Stimulated activated CD8-positive, alpha-beta memory T cell treated with anti-CD3 and anti-CD28 coated beads, Interleukin-12 subunit alpha, Interleukin-12 subunit beta, amount 100 ng/mL, for 24 hours (primary cell): ENCODE results near the gene ZSWIM7.
"Not testable (repeated sequence)": the region's sequence is repeated elsewhere in the genome, so short reads cannot be mapped to it uniquely, and the experiment has no call there.

Source experiments
- DNase-seq: peaks from one replicate; pipeline ENCODE4 v3.0.0-alpha.2; 2020; ENCODE audit errors: extremely low read depth

ZSWIM7 gene

DNA sequence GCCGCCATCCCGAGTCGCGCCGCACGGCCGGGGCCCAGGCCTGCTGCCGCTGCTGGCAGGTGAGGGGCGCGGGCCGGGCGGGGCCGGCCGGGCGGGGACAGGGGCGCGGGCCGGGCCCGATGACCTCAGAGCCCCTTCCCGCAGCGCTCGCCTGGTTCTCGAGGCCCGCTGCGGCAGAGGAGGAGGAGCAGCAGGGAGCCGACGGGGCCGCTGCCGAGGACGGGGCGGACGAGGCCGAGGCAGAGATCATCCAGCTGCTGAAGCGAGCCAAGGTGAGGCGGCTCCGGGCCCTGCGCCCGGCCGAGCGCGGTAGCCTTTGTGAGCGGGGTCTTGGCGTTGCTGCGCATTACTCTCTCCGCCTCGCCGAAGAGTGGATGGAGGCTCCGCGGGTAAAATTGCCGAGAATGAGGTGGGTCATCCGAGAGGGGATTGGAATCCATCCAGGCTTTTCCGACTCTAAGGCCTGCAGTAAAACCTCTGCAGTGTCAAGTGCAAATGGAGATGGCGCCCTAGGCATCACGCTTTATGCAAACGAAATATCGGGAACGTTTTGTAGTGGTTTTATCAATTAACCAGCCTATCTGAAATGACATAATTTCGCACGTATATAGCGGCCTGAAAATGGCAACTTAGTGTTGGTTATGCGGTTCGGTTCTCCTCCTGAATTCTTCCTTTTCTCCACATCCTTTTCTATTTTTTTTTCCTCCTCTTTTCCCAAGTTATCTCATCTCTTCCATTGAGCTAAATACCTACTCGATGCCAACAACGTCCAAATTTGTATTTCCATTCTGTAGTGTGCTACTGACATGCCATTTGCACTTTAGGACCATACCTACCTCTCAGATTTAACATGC, 697 bp upstream of the ZSWIM7 start:
- no peak for DNase-seq

DNA sequence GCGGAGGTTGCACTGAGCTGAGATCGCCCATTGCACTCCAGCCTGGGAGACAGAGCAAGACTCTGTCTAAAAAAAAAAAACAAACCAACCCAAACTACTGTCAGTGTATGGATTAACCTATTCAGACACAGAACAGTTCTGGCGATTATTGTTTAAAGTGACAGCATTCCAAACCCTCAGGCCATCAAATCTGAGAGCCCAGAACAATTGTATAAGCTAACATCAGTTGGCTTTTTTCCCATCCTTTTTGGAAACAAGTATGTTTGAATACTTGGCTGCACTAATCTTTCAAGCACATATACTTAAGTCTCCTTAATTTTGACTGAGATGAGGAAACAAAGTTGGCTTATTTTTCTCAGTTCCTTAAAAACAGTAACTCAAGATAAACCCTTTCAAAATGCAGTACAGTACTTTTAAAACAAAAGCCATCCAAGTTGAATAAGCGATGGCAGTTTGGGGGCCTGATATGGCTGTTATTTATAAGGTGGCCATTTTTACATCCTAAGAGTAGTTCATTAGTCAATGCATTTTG, 1.4 kb downstream of the ZSWIM7 start:
- no peak for DNase-seq

DNA sequence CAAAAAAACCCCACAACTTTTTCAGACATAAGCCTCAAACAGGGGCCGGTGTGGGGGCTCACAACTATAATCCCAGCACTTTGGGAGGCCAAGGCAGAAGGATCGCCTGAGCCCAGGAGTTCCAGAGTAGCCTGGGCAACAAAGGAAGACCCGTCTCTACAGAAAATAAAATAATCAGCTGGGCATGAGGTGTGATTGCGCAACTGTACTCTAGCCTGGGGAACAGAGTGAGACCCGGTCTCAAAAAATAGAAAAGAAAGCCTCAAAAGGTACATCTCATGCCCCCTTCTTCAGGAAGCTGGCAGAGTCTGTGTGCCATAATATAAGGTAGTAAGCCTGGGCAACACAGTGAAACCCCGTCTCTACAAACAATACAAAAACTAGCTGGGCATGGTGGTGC, 3.2 kb downstream of the ZSWIM7 start:
- DNase-seq, result no peak

DNA sequence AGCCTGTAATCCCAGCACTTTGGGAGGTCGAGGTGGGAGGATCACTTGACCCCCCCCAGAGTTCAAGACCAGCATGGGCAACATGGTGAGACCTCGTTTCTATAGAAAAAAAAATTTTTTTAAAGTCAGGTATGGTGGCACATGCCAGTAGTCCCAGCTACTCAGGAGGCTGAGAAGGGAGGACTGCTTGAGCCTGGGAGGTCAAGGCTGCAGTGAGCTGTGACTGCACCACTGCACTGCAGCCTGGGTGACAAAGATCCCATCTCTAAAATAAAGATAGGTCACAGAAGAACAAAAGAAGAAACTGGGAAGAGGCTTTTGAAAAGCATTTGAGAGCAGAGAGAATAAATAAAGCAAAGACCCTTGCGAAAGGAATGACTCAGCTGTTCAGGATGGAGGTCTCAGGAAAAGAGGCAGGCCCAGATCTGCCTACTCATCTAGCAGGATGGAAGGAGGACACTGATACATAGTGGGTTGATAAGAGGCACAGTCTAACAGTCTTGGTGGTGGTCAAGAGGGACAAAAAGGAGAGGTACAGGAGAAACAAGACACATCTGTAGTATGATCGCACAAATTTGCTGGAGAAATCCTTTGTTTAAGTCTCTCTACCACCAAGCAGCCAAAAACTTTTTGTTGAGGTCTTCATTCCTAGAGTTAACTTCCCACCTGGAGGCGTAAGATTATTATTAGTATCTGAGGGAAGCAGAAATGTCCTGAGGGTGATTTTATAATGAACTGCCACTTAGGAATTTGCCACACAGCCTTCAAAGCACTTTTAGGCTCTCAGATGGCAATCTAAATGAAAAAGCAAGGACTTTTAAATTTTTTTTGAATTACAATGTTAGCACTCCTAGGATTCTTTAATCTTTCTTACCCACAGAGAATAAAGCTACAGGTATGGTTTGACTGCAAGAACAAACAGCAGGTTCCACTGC, 17.6 kb downstream of the ZSWIM7 start:
- DNase-seq, result no peak

DNA sequence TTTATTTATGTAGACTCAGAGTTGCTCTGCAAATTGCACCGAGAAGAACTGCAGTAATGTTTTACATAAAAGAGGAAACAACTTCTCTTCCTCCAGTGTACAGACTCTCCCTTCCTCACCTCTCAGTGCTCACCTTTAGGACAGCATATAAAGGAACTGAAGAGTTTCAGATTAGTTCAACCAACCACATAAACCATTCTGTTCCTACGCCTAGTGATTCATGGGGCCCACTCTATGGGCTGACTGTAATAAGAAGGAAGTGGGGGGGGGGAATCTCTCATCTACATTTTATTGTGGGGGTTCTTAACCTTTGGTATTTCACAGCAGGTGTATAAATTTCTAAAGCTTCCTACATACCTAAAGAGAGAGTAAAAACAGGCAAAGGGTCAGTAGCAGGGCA, 18.3 kb downstream of the ZSWIM7 start:
- no peak for DNase-seq

GRCh38 chr17:15979013-15979412, 20.5 kb downstream of the ZSWIM7 start:
- DNase-seq, result not testable (repeated sequence)

- no peak for DNase-seq
Measured at GRCh38 chr17:15978606-15979005, 20.9 kb downstream of the ZSWIM7 start.

DNA sequence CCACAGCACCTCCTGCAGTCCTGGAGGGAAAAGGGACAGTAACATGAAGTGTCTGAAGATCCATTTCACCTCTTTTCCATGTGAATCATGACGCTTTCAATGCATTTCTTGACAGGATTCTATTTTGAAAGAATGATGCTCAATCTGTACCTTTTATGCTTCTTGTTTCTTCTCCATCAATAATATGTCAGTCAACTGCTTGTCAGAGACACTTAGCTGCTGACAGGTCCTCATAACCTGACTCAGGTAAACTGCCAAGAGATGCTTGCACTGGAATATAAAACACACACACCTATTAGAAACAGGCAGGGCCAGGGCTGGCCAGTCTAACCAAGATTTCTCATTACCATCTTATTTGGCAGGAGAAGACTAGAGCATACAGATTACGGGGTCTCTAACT, 21.6 kb downstream of the ZSWIM7 start:
- no peak for DNase-seq

GRCh38 chr17:15973834-15974233, 25.7 kb downstream of the ZSWIM7 start:
- DNase-seq, result no peak

DNA sequence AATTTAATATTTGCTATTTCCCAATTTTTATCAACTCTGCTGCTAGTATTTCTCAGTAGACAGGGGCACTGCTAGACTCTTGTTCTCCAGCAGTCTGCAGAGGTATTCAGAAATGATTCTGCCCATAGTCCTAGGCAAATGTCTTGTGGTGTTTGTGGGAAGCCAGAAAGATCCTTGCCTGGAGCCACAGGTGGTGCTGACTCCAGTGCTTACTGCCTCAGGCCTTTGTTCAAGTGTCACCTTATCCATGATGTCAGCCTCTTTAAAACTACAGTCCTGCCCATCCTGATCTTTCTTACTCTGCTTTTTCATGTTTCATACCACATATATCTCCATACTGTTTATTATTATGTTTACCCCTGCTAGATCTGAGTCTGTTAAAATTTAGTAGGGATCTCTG, 26.5 kb downstream of the ZSWIM7 start:
- DNase-seq, result no peak

DNA sequence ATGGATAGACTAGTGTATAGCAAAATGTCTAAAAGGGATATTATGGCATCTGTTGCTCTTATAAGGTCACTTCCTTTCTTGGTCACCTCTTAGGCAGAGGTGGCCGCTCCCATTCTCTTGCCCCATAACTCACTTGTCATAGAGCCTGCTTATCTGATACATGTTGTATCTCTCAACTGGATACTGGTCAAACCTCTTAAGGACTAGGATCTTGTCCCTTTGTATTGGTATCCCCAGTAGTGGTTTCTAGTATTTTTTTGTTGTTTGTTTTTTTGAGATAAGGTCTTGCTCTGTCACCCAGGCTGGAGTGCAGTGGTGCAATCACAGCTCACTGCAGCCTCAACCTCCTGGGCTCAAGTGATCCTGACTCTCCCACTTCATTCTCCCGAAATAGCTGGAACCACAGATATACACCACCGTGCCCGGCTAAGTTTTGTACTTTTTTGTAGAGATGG, 27.0 kb downstream of the ZSWIM7 start:
- DNase-seq, result no peak

DNA sequence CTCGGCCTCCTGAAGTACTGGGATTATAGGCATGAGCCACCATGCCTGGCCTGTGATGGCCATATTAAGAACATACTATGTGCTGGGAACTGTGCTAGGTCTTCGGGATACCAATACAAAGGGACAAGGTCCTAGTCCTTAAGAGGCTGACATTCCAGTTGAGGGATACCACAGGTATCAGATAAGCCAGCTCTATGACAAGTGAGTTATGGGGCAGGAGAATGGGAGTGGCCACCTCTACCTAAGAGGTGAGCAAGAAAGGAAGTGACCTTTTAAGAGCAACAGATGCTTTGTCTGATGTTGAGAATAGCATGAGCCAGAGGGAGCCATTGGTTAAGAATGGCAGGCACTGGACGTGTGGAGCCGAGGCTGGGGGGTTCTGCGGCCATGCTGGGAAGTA, 27.6 kb downstream of the ZSWIM7 start:
- DNase-seq, result no peak

GRCh38 chr17:15971098-15971678, 28.3 kb downstream of the ZSWIM7 start:
- no peak for DNase-seq

- DNase-seq, result no peak
Measured at GRCh38 chr17:15970500-15970899, 29.0 kb downstream of the ZSWIM7 start.

DNA sequence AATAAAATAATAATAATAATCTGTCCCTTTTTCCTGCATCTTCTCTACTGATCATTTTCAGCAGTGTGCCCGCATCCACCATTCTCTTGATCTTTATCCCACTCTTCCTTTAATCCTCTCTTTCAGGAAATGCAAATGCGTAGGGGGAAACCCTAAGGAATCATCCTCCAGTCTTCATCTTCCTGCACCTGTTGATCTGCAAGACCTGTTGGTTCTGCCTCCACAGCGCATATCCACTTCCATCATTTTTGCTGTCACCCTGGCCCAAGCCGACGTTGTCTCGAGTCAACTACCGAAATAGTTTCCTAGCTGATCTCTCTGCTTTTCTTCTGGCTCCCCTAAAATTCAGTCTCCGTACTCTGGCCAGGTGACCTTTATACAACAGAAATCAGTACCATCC, 30.0 kb downstream of the ZSWIM7 start:
- no peak for DNase-seq

- no peak for DNase-seq
Measured at GRCh38 chr17:15967706-15968399, 31.7 kb downstream of the ZSWIM7 start.

- DNase-seq, result no peak
Measured at GRCh38 chr17:15966879-15967248, 32.6 kb downstream of the ZSWIM7 start.

GRCh38 chr17:15966183-15966878, 33.2 kb downstream of the ZSWIM7 start:
- no peak for DNase-seq

DNA sequence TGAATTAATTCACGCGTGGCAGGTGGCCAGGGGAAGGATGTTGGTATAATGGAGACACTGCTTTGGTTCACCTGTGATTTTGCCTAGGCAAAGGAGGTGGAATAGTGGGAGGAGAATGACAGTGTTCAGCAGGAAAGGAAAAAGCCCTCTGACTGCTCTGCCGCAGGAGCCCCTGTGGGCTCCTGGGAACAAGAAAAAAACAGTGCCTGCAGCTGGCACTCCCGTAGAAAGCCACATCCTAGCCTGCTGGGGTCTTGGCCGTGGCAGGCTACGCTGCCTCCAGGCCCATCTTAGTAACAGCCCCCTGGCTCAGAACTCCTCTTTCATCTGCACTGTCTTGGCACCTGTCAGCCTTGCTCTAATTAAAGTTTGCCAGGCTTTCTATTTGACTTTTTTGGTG, 34.0 kb downstream of the ZSWIM7 start:
- DNase-seq, result no peak

DNA sequence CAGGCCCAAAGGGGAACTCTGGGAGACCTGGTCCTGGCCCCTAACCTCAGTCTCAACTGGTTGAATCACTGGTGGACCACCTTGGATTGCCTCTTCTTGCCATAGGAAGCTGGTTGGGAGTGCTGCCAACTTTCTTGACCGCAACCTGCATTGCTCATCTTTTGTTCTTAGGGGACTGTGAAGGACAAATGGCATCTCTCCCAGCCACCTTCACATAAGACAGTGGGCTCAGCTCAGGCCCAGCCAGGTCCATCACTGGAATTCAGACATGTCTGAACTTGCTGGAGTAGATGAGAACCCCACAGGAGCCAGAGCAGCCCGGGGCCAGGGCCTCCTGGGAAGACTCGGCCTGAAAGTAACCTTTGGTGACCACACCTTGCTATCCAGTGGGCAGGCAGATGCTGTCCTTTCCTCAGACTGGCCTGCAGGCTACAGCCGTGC, 35.8 kb downstream of the ZSWIM7 start:
- DNase-seq, result no peak

GRCh38 chr17:15958484-15958854, 41.0 kb downstream of the ZSWIM7 start:
- DNase-seq, result no peak
